Measurements from ENCODE around the gene HS3ST3A1. TPM values are rescaled to one million over a fixed set of nuclear protein-coding genes. Genes with fewer than 3 reads are reported as not detected.
"Not testable (repeated sequence)": the region's sequence is repeated elsewhere in the genome, so short reads cannot be mapped to it uniquely, and the experiment has no call there.

Gene HS3ST3A1
- total RNA-seq, 1 donor: 1.7 TPM

GRCh38 chr17:13518261-13519000 lies 83.3 kb downstream of the HS3ST3A1 start:
- H3K4me1 ChIP-seq (ENCODE audit: insufficient read depth, low read length): no peaks in the 10 kb centered on the region
- no peaks in the 10 kb centered on the region for H3K9me3 ChIP-seq (ENCODE audit: low read depth, low read length)
- H3K4me3 ChIP-seq (ENCODE audit: low read length): no peak overlapping the region
- no peaks in the 10 kb centered on the region for H3K27me3 ChIP-seq (ENCODE audit: insufficient read depth, low read length)

GRCh38 chr17:13513039-13513405 lies 88.7 kb downstream of the HS3ST3A1 start:
- Histone ChIP-seq H3K27me3 (ENCODE audit: insufficient read depth, low read length) (no peaks in the 10 kb centered on the region), H3K9me3 (ENCODE audit: low read depth, low read length) (no peaks in the 10 kb centered on the region), H3K4me3 (ENCODE audit: low read length) (no peak overlapping the region), H3K4me1 (ENCODE audit: insufficient read depth, low read length) (no peaks in the 10 kb centered on the region)

DNA sequence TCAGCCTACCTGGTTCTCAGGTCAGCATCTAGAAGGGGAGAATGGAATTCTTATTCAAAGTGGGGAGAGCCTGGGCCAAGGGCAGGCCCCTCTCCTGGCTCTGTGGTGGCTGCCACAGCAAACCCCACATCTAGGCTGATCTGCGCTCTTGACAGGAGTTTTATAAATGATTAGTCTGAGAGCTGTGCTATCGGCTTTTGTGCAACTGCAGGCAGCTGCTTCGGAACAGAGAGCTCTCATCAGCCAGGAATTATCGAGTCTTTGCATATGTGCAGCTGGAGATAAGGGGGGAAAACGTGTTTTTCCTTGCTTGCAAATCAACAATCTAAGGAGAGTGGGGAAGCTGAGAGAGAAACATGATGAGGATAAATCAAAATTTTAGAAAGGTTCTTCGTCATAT lies 91.7 kb downstream of the HS3ST3A1 start:
- no peak overlapping the region for H3K4me3 ChIP-seq (ENCODE audit: low read length)
- H3K27me3 ChIP-seq (ENCODE audit: insufficient read depth, low read length): no peaks in the 10 kb centered on the region
- H3K4me1 ChIP-seq (ENCODE audit: insufficient read depth, low read length): no peaks in the 10 kb centered on the region
- no peaks in the 10 kb centered on the region for H3K9me3 ChIP-seq (ENCODE audit: low read depth, low read length)

GRCh38 chr17:13509527-13509926 lies 92.2 kb downstream of the HS3ST3A1 start:
- Histone ChIP-seq H3K9me3 (ENCODE audit: low read depth, low read length) (no peaks in the 10 kb centered on the region), H3K4me1 (ENCODE audit: insufficient read depth, low read length) (no peaks in the 10 kb centered on the region), H3K27me3 (ENCODE audit: insufficient read depth, low read length) (no peaks in the 10 kb centered on the region), H3K4me3 (ENCODE audit: low read length) (no peak overlapping the region)

- Histone ChIP-seq H3K27me3 (ENCODE audit: insufficient read depth, low read length) (no peaks in the 10 kb centered on the region), H3K9me3 (ENCODE audit: low read depth, low read length) (no peaks in the 10 kb centered on the region), H3K4me1 (ENCODE audit: insufficient read depth, low read length) (no peaks in the 10 kb centered on the region), H3K4me3 (ENCODE audit: low read length) (no peak overlapping the region)
Observed at GRCh38 chr17:13508896-13509295, 92.8 kb downstream of the HS3ST3A1 start.

- no peaks in the 10 kb centered on the region for H3K9me3 ChIP-seq (ENCODE audit: low read depth, low read length)
- no peak overlapping the region for H3K4me3 ChIP-seq (ENCODE audit: low read length)
- H3K4me1 ChIP-seq (ENCODE audit: insufficient read depth, low read length): no peaks in the 10 kb centered on the region
- no peaks in the 10 kb centered on the region for H3K27me3 ChIP-seq (ENCODE audit: insufficient read depth, low read length)
Observed at GRCh38 chr17:13503526-13503925, 98.2 kb downstream of the HS3ST3A1 start.

DNA sequence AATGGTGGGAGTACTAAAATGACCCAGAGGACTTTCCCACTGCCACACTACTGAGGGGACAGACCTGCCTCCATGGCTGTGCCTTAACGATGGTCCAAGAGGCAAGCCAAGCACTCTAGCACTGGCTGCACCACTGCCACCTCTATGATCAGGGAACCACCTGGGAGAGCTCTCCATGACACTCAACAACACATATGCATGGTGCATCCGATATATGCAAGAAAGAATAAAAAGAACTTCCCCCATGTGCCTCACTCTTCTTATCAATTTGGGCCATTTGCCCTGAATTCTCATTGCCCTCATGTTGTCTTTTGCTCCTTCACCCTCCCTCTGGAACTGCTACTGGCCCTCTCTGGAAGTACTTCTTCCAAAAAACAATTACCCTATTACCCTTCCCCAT lies 99.5 kb downstream of the HS3ST3A1 start:
- Histone ChIP-seq H3K9me3 (ENCODE audit: low read depth, low read length) (no peaks in the 10 kb centered on the region), H3K4me1 (ENCODE audit: insufficient read depth, low read length) (no peaks in the 10 kb centered on the region), H3K4me3 (ENCODE audit: low read length) (no peak overlapping the region), H3K27me3 (ENCODE audit: insufficient read depth, low read length) (no peaks in the 10 kb centered on the region)

DNA sequence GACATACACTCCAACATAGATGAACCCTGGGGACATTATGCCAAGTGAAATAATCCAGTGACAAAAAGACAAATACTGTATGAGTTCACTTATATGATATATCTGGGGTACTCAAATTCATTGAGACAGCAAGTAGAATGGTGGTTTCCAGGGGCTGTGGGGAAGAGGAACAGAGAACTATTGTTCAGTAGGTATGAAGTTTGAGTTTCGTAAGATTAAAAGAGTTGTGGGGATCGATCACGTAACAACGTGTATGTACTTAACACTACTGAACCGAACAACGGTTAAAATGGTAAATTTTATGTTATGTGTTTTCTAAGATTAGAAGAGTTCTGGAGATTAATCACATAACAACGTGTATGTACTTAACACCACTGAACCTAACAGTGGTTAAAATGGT lies 100.8 kb downstream of the HS3ST3A1 start:
- H3K4me3 ChIP-seq (ENCODE audit: low read length): no peak overlapping the region
- no peaks in the 10 kb centered on the region for H3K4me1 ChIP-seq (ENCODE audit: insufficient read depth, low read length)
- no peaks in the 10 kb centered on the region for H3K9me3 ChIP-seq (ENCODE audit: low read depth, low read length)
- H3K27me3 ChIP-seq (ENCODE audit: insufficient read depth, low read length): no peaks in the 10 kb centered on the region

DNA sequence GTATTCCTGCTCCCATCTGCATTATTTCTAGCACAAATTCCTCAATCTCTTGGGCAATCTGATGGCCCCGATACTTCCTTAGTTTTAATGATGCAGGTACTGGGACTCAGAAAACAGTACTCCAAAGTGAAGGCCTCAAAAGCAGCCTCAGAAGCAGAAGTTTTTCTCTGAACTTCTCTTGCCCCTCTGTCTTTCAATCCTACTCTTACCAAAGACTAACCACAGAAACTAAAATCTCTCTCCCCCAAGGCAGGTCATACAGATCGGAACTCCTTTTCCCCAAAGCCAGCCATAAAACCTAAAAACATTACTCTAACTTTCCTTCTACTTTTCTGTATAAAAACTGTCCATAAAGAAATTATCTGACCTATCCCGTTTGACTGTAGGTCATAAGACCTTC lies 103.5 kb downstream of the HS3ST3A1 start:
- Histone ChIP-seq H3K4me3 (ENCODE audit: low read length) (no peak overlapping the region), H3K9me3 (ENCODE audit: low read depth, low read length) (no peaks in the 10 kb centered on the region), H3K4me1 (ENCODE audit: insufficient read depth, low read length) (no peaks in the 10 kb centered on the region), H3K27me3 (ENCODE audit: insufficient read depth, low read length) (no peaks in the 10 kb centered on the region)

DNA sequence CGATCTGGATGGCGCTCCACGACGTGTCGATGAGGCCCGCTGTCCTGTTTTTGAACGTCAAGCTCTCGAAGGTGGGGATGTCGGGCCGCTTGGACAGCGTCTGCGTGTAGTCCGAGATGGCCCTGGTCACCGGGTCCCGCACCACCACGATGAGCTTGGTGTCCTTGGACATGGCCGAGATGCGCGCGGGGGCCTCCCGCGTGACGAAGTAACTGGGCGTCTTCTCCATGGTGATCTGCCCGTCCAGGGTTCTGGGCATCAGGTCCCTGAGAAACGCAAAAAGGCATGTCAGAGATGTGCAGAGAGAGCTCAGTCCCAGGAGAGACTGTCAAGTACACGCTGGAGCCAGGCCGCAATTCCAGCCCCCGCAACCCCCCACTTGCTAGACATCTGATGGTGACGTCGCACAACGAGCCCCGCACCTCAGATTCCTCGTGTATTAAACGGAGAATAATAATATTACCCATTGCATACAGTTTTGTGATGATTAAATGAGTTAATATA lies 105.1 kb downstream of the HS3ST3A1 start:
- H3K4me1 ChIP-seq (ENCODE audit: insufficient read depth, low read length); H3K27me3 ChIP-seq (ENCODE audit: insufficient read depth, low read length): not testable (repeated sequence)

DNA sequence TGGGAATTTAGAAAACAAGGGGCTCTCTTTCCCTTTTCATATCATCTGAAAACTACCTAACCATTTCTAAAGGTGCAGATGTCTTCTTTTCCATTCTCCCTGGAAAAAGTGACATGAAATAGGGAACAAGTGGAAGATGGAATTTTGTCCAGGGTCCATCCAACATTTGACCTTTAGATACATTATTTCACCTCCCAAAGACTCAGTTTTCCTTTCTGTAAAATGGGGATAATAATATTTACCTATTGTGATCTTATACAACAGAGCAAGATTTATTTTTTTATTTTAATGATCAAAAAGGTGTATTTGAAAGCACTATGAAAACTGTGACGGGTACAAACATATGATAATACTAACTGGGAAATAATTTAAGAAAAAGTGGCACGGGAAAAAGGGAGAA lies 106.3 kb downstream of the HS3ST3A1 start:
- Histone ChIP-seq H3K9me3 (ENCODE audit: low read depth, low read length) (no peaks in the 10 kb centered on the region), H3K4me3 (ENCODE audit: low read length) (no peak overlapping the region), H3K27me3 (ENCODE audit: insufficient read depth, low read length) (no peaks in the 10 kb centered on the region), H3K4me1 (ENCODE audit: insufficient read depth, low read length) (no peaks in the 10 kb centered on the region)

More for the DNA sequence above, 105.1 kb downstream of the HS3ST3A1 start:
- H3K9me3 ChIP-seq (ENCODE audit: low read depth, low read length); H3K4me3 ChIP-seq (ENCODE audit: low read length): not testable (repeated sequence)

DNA sequence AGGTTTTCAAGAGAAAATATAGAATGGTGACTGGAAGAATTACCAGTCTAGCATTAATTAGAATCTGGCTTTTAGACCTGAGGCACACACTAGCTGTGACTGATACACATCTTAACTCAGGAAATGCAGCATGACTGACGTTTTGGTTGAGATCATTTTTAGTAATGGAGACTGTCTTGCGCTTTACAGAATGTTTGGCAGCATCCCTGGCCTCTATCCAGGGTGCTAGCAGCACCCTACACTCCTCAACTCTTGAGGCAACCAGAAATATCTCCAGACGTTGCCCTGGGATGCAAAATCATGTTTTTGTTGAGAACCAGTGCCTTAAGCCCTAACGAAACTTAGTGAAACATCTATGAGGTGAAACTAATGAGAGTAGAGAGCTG lies 109.0 kb downstream of the HS3ST3A1 start:
- no peaks in the 10 kb centered on the region for H3K9me3 ChIP-seq (ENCODE audit: low read depth, low read length)
- H3K27me3 ChIP-seq (ENCODE audit: insufficient read depth, low read length): no peaks in the 10 kb centered on the region

GRCh38 chr17:13491916-13492736 lies 109.6 kb downstream of the HS3ST3A1 start:
- Histone ChIP-seq H3K4me1 (ENCODE audit: insufficient read depth, low read length) (no peaks in the 10 kb centered on the region), H3K27me3 (ENCODE audit: insufficient read depth, low read length) (no peaks in the 10 kb centered on the region), H3K9me3 (ENCODE audit: low read depth, low read length) (no peaks in the 10 kb centered on the region), H3K4me3 (ENCODE audit: low read length) (no peak overlapping the region)

More for the DNA sequence above, 109.0 kb downstream of the HS3ST3A1 start:
- H3K4me1 ChIP-seq (ENCODE audit: insufficient read depth, low read length): no peaks in the 10 kb centered on the region
- no peak overlapping the region for H3K4me3 ChIP-seq (ENCODE audit: low read length)

- Histone ChIP-seq H3K4me1 (ENCODE audit: insufficient read depth, low read length) (no peaks in the 10 kb centered on the region), H3K27me3 (ENCODE audit: insufficient read depth, low read length) (no peaks in the 10 kb centered on the region), H3K9me3 (ENCODE audit: low read depth, low read length) (no peaks in the 10 kb centered on the region), H3K4me3 (ENCODE audit: low read length) (no peak overlapping the region)
Observed at GRCh38 chr17:13491491-13491890, 110.2 kb downstream of the HS3ST3A1 start.

DNA sequence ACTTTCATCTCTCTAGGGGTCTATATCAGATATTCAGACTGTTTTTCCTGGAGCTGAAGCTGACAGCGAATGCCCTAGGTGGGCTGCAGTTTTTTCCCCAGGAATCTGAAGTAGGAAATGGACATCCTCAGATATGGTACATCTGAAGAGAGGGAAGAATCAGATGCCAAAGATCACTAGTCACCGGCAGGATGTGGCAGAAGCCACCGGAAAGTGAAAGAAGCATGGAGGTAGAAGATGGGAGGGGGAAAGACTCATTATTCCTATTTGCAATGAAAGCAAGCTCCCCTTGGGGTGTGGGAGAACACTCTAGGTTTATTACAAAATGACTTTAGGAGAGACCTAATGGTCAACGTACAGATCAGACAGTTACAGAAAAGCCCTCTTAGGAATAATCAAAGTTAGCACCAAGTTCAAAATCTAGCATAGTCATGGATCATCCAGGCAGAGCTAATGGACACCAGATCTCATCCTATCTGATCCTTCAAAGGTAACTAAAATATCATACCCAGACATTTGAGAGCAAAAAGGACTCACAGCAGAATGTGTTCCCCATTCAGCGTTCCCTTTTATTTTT lies 110.7 kb downstream of the HS3ST3A1 start:
- Histone ChIP-seq H3K9me3 (ENCODE audit: low read depth, low read length) (no peaks in the 10 kb centered on the region), H3K4me1 (ENCODE audit: insufficient read depth, low read length) (no peaks in the 10 kb centered on the region), H3K27me3 (ENCODE audit: insufficient read depth, low read length) (no peaks in the 10 kb centered on the region)

More for the DNA sequence above, 110.7 kb downstream of the HS3ST3A1 start:
- no peak overlapping the region for H3K4me3 ChIP-seq (ENCODE audit: low read length)
